GM10248 (cell line): Measurements from ENCODE around the gene CABP2.

ENCODE experiments used
- CTCF ChIA-PET: fragments of 300-600 bp; sonication (Branson Sonifier 250); formaldehyde crosslinking; extraction: SDS; loops from one replicate; lab custom pipeline; 2021; ENCODE audit warnings: antibody characterized with exemption; lab: Yijun Ruan, JAX
- POLR2A ChIA-PET: fragments of 350-650 bp; sonication (Branson Sonifier 250); formaldehyde crosslinking; extraction: SDS; loops from one replicate; lab custom pipeline; 2020; ENCODE audit warnings: antibody characterized with exemption; lab: Yijun Ruan, JAX
- DNase-seq: peaks from one replicate; pipeline ENCODE4 v3.0.0; 2012; ENCODE audit errors: extremely low spot score
- TF ChIP-seq, protein P1 (sequence below): IDR thresholded peaks from 2 replicates; pipeline ENCODE4 v1.5.1; 2012; ENCODE audit warnings: mild to moderate bottlenecking, low read depth; ENCODE audit errors: extremely low read depth, missing control alignments, control extremely low read depth

The CABP2 gene

DNA sequence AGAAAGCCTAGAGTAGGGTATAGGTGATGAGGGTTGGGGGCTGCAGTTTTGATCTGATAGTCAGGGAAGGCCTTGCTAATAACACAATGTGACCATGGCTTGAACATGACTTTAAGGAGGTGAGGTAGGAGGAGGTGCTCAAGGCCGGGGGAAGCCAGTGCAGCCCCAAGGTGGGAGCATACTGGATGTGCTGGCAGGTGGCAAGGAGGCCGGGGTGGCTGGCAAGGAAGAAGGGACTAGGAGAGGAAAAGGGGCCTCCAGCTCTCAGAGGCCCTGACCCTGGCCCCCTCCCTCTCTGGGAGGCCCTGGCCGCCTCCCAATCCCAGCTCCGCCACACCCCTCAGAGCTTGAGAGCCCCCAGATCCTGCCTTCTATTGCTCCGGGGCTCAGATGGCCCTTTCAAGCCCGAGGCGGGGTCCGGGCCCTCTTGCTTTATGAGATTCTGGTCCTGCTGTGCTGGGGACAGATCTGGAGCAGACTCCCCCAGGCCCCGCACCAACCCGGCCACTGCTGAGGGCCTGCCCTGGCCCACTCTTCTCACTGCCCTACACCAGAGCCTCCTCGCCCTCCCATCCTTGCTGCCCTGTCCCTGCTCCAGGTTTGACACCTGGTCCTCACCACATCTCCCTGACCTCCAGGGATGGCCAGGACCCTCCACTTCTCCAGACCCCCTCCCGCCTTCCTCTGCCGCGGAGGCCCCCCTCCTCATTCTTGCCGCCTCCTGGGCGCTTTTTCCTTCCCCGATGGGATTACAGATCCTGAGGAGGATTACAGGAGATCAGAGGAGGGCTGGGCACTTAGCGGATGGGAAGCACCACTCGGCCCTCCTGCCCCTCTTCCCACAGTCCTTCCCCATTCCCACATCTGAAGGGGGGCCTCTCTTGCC, 19.9 kb downstream of the CABP2 start:
- TF ChIP-seq, protein P1, sequence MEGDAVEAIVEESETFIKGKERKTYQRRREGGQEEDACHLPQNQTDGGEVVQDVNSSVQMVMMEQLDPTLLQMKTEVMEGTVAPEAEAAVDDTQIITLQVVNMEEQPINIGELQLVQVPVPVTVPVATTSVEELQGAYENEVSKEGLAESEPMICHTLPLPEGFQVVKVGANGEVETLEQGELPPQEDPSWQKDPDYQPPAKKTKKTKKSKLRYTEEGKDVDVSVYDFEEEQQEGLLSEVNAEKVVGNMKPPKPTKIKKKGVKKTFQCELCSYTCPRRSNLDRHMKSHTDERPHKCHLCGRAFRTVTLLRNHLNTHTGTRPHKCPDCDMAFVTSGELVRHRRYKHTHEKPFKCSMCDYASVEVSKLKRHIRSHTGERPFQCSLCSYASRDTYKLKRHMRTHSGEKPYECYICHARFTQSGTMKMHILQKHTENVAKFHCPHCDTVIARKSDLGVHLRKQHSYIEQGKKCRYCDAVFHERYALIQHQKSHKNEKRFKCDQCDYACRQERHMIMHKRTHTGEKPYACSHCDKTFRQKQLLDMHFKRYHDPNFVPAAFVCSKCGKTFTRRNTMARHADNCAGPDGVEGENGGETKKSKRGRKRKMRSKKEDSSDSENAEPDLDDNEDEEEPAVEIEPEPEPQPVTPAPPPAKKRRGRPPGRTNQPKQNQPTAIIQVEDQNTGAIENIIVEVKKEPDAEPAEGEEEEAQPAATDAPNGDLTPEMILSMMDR = no peak
- POLR2A ChIA-PET = no interaction called here
- CTCF ChIA-PET = interaction anchor here (1.3 kb wide), 1 partner anchor 102 kb away, joined by 5 read pairs; the partner anchor contains the start of gene PPP1CA

DNA sequence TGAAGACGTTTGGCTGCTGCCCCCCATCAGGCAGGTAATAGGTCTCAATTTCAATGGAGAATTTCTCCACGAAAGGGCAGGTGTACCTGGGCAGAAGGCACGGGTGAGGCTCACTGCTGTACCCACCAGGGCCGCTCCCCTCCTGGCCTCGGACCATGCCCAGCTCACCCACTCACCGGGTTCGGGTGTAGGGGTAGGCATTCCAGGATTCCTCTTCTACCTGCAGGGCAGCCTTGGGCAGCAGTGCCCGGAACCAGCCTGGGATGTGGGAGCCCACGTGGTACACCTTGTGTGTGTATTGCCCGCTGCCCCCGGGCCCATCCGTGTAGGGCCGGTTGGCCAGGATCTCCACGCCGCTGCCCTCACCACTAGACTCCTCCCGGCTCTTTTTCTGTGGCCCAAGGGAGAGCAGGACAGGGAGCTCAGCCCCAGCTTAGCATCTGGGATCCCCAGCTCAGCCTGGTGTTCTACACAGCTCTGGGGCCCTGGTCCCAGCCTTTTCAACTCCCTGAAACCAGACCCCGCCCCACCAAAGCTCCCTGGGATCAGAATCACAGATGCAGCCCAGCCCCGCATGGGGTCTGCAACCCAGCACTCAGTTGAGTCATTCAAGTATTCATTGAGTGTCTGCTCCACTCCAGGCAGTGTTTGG, 20.8 kb downstream of the CABP2 start:
- TF ChIP-seq, protein P1 = no peak
- ChIA-PET POLR2A (interaction anchor here (0.9 kb wide), 1 partner anchor 16 kb away, joined by 4 read pairs; no protein-coding TSS in a partner anchor), CTCF (interaction anchor here (1.2 to 1.3 kb wide), 2 partner anchors 95 to 101 kb away, joined by 3 to 5 read pairs; partner anchors contain the start of gene PPP1CA)
- no peak for DNase-seq

More for the DNA sequence above, 19.9 kb downstream of the CABP2 start:
- no peak for DNase-seq

DNA sequence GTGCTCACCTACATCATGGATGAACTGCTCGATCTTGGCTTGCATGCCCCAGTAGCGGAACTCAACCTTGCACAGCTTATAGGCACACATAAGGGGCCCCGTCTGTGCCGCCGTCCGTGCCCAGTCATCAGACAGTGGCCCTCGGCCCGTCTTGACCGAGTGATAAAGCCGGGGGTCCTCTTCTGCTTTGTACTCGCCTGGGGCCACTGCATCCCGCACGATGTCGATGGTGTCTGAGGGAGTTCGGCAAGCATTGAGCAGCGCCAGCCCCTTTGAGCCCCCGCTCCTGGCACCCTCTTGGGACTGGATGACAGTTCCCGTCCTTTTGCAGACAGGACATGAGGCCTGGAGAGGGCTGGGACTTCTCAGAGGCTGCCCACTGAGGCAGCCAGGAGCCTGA, 21.4 kb downstream of the CABP2 start:
- TF ChIP-seq, protein P1 = no peak
- POLR2A ChIA-PET = interaction anchor here (0.5 to 0.9 kb wide), 2 partner anchors 15 to 54 kb away, joined by 3 to 4 read pairs; no protein-coding TSS in a partner anchor
- no peak for DNase-seq
- CTCF ChIA-PET = interaction anchor here (1.2 to 1.5 kb wide), 2 partner anchors 12 to 95 kb away, joined by 3 to 4 read pairs; no protein-coding TSS in a partner anchor

DNA sequence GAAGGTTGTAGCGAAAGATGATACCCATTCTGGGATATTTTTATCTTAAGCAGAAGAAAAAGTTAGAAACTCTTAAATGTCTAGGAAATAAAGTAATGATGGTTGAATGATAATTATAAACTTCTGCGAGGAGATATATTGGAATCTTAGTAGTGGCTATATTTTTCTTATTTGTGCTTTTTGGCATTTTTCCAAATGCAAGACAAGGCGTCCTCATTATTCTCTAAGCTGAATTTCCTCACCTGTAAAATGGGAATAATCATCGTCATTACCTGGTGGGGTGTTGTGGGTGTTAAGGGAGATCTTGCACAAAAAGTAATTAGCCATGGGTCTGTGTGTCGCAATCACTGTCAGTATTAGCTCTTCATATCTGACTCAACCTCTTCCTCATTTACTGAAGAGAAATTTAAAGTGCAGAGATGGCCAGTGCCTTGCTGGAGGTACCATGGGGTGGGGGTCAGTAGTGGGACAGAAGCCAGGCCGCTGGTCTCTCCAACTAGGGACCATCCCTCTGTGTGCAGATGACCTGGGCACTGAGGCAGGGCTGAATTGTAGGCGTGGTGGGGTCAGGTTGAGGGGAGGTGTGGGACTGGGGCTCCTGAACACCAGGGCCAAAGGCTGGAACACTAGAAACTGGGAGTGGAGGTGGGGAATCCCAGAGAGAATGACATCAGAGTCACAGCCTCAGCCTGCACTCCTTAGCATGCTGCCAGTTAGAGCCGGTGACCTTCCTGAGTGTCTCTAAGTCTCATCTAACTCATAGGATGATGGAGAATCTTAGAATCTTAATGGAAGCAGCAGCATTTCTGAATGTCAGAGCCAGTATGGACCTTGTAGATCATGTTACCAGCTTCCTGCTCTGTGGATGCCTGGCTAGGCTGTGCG, 22.2 kb downstream of the CABP2 start:
- no peak for DNase-seq
- TF ChIP-seq, protein P1 = no peak
- ChIA-PET POLR2A (interaction anchor here (0.5 to 0.9 kb wide), 2 partner anchors 14 to 53 kb away, joined by 3 to 4 read pairs; no protein-coding TSS in a partner anchor), CTCF (interaction anchor here (1.5 kb wide), 1 partner anchor 11 kb away, joined by 4 read pairs; no protein-coding TSS in a partner anchor)

DNA sequence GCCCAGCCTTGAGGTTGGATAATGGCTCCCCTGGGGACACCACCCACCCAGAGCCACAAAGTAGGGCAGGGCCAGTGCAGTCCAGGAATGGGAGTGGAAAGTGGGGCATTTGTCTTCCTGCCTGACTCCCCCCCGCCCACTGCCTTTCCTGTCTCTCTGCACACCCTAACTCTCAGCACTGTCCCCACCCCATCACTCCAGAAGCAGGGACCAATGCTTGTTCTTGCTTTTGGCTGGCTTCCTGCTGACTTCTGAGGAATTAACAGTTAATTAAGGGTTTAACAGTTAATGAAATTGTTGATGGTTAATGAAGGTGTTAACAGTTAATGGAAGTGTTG, 22.8 kb downstream of the CABP2 start:
- POLR2A ChIA-PET = no interaction called here
- DNase-seq = no peak
- TF ChIP-seq, protein P1 = no peak
- CTCF ChIA-PET = interaction anchor here (1.0 to 1.5 kb wide), 2 partner anchors 11 to 119 kb away, joined by 3 to 4 read pairs; no protein-coding TSS in a partner anchor
